Aortic smooth muscle cell (primary cell): ENCODE results near the gene GZMA. TPM values are rescaled to one million over a fixed set of nuclear protein-coding genes. Genes with fewer than 3 reads are reported as not detected.

Source experiments
- total RNA-seq: library from RNA; depleted of rRNA; stranded (reverse); fragments of >200 nt; gene quantifications from 2 replicates; pipeline ENCODE4 v1.2.3, GENCODE V29; 2014

The GZMA gene
- total RNA-seq = not detected in 2 replicates

DNA sequence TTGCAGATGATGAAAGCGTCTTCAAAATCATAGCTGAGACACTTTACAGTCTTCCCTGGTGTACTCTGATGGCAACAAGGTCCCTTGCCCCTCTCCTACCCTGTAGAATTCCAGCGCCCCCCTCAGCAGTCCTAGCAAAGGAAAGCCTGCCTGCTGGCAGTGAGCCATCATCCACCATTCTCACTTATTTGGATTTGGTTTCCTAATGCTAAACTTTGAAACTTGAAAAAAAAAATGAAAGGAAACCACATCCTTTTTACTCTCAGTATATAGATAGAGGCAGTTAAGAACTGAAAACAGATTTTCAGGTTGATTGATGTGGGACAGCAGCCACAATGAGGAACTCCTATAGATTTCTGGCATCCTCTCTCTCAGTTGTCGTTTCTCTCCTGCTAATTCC is at the start of gene GZMA:
Gene GZMA, plus strand, starts transcription at position 299 of the 400 bp plus-strand sequence. Its CDS starts 37 bp downstream, at position 336.

Other genes starting within 250 kb of the GZMA start
- 138 and 406 TPM in 2 replicates for gene ESM1, start 117.1 kb upstream of the GZMA start, total RNA-seq
- not detected in 2 replicates for gene GZMK, start 78.4 kb upstream of the GZMA start, total RNA-seq
- gene GPX8, start 57.5 kb downstream of the GZMA start, total RNA-seq = 91.9 and 108 TPM in 2 replicates
- gene CDC20B, start 70.5 kb downstream of the GZMA start, total RNA-seq = 0.06 and 0.13 TPM in 2 replicates
- not detected in 2 replicates for gene MCIDAS, start 124.7 kb downstream of the GZMA start, total RNA-seq
- gene CCNO, start 131.0 kb downstream of the GZMA start, total RNA-seq = 0.40 and 0.50 TPM in 2 replicates
- gene DHX29, start 205.0 kb downstream of the GZMA start, total RNA-seq = 44.5 and 46.5 TPM in 2 replicates
- 110 and 112 TPM in 2 replicates for gene MTREX, start 205.3 kb downstream of the GZMA start, total RNA-seq